NCI-H524 (cell line): ENCODE data around the gene KLF16.

Experiments
- DNase-seq, 2 experiments: peaks; one replicate each; lab custom pipeline; 2025; lab: John Stamatoyannopoulos, UW

KLF16 gene

DNA sequence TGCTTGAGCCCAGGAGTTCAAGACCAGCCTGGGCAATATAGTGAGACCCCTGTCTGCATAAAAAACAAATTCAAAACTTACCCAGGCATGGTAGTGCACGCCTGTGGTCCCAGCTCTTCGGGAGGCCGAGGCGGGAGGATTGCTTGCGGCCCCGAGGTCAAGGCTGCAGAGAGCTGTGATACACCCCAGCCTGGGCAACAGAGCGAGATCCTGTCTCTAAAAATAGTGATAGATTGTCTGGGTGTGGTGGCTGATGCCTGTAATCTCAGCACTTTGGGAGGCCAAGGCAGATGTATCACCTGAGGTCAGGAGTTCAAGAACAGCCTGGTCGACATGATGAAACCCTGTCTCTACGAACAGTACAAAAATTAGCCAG, 4.0 kb upstream of the KLF16 start:
- no peak for DNase-seq

DNA sequence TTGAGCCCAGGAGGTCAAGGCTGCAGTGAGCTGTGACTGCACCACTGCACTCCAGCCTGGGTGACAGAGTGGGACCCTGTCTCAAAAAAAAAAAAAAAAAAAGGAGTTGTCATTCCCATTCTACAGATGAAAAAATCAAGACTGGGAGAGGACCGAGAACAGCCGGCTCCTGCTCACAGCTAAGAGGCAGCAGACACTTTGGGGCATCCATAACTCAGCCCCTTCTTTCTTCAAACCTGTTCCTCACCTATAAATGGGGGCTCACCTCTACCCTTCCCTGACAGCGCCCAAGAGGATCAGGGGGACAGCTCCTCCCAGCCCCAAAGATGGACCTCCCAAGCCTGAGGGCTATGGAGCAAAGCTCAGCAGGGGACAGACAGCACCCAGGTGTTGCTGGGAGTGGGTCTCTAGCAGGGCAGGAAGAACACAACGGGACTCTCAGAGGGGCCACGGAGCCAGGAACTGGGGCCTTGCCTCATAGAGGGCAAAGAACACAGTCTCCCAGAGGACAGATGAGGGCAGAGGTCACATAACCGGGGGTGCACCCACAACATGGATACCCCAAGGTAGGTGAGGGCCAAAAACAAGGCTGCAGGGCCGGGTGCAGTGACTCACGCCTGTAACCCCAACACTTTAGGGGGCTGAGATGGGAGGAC, 3.4 kb upstream of the KLF16 start:
- no peak for DNase-seq

DNA sequence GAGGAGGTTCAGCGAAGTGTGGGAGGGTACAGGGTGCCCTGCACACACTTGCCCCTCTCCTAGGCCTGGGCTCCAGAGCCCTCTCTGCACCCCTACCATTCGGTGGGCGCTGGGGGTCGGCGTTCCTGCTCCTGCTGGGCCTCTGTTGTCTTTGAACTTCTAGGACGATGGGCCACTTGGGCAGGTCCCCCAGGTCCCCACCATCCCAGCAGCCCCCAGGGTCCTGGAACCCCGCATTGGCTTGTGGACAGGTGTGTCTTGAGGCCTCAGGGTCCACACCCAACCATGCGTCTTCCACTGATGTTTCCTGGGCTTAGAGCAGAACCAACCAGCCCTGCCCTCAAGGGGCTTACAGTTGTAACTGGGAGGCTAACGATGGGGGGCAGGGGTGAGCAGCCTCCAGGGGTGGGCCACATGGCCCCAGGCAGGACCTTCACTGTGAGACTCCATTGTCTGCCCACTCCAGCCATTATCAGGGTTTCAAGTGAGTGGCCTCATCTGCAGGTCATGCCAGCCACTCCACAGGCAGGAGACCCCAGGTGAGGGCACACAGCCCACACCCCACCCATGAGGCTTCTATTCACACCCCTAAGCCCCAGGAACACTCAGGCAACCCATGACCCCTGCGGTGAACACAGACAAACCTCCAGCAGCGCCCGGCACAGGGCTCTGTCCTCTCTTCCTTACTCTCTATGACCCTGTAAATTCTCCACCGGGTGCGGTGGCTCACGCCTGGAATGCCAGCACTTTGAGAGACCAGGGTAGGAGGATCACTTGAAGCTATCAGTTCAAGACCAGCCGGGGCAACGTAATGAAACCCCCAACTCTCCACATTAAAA, 2.0 kb upstream of the KLF16 start:
- no peak for DNase-seq

GRCh38 chr19:1864480-1865171, 1.2 kb upstream of the KLF16 start:
- DNase-seq: peak in 1 of 2 experiments; percentile 58

GRCh38 chr19:1863638-1864479, 480 bp upstream of the KLF16 start:
- DNase-seq: peak; percentile 96 to 98

DNA sequence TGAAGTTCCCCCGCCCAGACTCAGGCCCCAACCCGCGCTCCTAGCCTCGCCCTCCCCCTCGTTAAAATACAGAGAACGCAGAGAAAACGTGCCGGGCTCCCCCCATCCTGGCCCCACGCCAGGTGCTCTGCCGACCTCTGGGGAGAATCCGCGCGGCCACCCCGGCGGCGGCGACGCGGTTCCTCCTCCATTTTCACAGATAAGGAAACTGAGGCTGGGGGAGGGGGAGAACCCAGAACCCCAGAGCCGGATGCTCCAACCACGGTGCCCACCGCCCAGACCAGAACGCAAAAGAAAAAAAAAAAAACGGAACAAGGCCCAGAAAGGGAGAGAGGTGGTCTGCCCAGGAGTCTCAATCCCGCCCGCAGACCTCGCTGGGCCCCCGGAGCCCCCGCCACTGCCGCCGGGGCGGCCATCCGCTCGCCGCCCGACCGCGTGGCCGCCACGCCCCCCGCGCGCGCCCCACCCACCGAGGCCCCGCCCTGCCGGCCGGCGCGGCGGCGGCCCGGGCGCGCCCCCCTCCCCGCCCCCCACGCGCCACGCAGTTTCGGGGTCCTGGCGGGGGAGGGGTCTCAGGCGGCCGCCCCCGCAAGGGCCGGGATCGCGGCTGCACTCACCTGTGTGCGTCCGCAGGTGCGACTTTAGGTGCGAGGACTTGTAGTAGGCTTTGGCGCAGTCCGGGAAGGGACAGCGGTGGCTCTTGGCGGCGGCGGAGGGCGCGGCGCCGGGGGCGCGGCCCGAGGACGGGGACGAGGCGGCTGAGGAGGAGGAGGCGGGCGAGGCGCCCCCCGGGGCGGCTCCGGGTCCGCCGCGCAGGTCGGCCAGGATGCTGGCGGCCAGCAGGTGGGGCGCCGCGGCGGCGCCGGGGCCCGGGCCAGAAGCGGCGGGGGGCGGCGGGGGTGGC, 703 bp downstream of the KLF16 start:
- peak in 1 of 2 experiments; percentile 68 for DNase-seq

- no peak for DNase-seq
These were observed 1.3 kb downstream of the KLF16 start for GRCh38 chr19:1862068-1862423.

DNA sequence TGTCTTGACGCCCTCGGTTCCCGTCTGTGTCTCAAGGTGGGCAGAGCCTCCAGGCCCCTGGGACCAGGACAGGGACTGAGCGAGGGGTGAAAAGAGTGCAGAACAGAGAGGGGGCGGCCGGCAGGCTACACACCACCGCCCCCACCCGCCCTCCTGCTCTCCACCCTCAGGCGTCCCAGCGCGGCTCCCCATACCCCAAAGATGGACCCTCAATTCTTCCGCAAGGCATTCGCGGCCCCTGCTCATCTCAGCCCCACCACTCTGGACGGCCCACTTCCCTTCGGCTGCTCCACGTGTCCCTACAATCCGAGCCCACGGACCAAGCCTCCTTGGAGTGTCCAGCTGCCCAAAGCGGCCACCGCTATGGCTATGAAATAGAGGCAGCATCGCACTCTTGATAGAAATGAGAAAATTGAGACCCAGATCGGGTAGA, 1.8 kb downstream of the KLF16 start:
- peak in 1 of 2 experiments; percentile 38 for DNase-seq

GRCh38 chr19:1860821-1861598, 2.4 kb downstream of the KLF16 start:
- peak; percentile 63 to 71 for DNase-seq

DNA sequence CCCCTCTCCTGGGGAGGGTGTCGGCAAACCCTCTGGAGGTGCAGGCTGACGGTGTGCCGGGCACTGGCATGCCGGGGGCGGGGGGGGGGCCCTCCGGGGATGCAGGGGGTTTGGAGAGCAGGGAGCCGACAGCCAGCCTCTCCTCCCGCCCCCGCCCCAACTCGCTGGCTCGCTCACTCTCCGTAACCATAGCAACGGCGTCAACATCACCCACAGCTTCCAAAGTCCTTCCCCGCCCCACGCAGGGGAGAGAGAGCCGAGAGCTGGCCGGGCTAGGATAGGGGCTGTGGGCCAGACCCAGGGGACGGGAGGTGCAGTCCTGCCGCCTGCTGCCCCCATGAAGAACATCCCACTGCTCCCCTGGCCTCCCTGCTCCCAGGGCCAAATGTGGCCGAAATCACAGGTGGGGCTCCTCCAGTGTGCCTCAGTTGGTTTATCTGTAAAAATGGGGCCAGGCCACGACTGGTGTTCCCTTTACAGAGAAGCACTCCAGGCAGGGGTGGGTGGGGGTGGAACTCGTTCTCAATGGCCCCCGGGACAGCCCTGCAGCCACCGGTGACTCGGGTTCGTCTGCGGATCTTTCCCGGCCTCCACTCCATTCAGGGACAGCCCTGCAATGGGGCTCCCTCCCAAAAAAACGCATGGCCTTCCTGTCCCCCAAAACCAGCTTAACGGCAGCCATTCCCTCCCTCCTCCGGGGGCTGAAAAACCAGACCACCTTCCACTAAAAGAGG, 3.2 kb downstream of the KLF16 start:
- DNase-seq: peak; percentile 67 to 78

DNA sequence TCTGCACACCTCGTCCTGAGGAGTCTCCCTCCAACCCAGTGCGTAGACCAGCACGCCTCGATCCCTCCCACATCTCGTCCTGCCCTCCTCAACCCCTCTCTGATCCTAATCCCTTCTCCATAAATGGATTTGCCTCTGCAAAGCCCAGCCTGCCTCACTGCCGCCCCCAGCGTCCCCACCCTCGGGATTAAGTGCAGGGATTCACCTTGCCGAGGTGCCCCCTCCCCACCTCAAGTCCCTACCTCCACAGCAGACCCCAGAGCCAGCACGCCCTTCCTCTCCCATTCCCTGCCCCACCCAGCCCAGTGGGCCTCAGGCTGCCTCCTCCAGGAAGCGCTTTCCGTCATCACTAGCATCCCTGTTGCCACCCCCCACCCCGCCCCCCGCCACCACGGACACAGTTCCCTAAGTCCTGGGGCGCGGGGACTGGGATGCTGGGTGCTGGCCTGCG, 4.0 kb downstream of the KLF16 start:
- DNase-seq: peak; percentile 38 to 86

DNA sequence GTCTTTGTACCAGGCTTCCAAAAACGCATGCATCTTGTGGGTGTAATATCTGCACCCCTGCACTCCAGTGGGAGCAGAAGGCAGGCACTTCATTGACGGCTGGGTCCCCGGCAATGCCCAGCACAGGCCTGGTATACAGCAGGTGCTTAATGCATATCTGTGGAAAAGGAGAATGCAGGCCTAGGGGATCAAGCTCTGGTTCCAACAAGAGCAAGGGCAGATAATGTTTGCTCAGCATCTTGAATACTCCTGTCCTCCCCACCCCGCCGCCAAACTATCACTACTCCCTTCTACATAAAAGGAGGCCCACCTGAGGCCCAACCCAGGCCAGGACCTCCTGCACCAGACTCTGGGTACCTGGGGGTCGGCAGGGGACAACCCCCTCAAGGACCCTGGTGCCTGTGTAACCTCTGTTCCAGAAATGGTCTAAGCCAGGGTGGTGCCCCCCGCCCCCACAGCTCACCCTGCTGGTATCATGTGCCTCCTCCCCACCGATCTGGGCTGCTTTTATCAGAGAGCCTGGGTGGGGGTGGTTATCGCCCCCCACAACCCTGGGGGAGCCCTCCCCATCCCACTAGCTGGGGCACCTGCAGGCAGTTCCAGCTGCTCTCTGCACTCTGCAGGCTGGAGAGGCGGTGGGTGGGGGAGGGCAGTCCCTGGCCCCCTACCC, 4.8 kb downstream of the KLF16 start:
- no peak for DNase-seq

GRCh38 chr19:1857648-1858326, 5.6 kb downstream of the KLF16 start:
- DNase-seq: peak in 1 of 2 experiments; percentile 52

DNA sequence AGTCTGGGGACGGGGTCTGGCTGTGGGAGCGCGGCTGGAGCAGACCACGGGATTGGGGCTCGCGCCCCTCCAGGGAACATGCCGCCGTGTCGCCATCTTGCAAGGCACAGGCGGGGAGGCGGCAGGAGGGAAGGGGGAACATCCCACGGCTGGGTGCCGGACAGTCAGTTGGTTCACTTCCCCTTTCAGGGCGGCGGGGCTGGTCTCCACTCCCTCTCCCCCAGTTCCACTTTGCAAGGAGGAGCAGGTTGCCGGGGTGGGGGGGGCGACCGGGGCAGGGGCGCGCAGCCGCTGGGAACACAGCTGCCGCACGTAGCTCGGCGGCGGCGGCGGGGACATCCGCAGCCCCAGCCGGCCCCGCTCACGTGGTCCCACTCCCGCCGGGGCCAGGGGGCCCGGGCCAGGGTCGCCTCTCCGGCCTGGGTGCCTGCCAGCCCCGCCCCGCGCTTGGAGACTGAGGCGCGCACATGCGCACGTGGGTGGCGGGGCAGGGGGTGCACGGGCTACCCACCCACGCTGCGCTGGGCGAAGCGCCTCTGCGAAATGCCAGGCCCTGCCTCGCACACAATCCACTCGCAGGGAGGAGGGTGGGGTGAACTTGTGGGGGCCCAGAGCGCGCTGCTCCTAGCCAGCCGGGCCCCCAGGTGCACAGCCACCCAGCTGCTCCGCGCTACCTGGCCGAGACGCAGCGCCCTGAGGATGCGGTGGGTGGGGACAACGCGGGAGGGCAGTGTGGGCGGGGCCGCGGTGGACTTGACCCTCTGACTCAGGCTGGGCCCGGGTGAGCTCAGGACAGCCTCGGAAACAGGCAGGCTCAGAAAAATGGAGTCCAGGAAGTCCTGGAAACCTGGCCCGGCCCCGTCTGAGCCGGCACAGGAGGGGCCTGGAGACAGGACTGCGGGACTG, 6.4 kb downstream of the KLF16 start:
- DNase-seq: peak; percentile 68 to 71

DNA sequence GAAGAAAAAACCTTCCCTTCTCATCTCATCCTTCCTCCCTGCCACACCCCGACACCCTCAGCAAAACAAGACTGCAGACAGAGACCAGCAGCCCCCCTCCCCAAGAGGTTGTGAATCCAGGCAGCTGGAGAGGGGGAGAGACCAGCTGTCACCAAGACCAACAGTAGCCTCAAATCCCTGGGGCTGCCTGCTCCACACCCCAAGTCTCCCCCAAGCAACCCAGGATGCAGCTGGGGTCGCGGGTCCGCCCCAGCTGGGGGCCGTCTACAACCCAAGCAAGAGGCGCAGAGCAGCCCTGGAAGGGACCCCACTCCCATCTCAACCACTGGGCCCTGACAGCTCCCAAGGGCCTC, 7.1 kb downstream of the KLF16 start:
- DNase-seq: peak; percentile 68 to 87

DNA sequence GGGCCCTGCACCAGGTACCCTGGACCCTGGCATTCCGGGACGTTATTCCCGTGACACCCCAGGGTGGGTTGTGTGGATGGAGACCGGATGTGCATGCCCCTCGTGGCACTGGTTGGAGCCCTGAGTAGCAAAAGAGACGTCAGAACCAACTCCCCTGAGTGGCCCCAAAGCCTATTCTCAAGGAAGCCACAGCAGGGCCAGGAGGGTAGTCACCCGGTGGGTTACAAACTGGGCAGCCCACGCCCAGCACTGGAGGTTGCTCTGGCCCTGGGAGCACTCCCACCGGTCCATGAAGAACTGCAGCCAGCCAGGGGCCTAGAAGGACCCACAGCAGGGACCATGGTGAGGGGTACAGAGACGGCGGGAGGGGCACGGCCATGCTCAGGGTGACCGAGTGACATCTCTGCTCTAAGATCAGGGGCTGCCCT, 7.5 kb downstream of the KLF16 start:
- DNase-seq: peak; percentile 83 to 86
